Activated T-cell treated with anti-CD3 and anti-CD28 coated beads, Interleukin-2, amount 50 U/mL, for 24 hours (primary cell): ENCODE measurements around the gene ABLIM2.

Experiments used
- DNase-seq: peaks from one replicate; pipeline ENCODE4 v3.0.0-alpha.2; 2020
- H3K27ac Mint-ChIP-seq: 2 replicates; pipeline ENCODE4 v1.8.0; 2020; ENCODE audit warnings: mild to moderate bottlenecking, mixed read lengths
- H3K27me3 Mint-ChIP-seq: 2 replicates; pipeline ENCODE4 v1.8.0; 2020; ENCODE audit warnings: mixed read lengths
- H3K36me3 Mint-ChIP-seq: 2 replicates; pipeline ENCODE4 v1.8.0; 2020; ENCODE audit warnings: low read depth, mixed read lengths
- H3K4me1 Mint-ChIP-seq: 2 replicates; pipeline ENCODE4 v1.8.0; 2020; ENCODE audit warnings: low read depth, mixed read lengths
- H3K4me3 Mint-ChIP-seq: 2 replicates; pipeline ENCODE4 v1.8.0; 2020; ENCODE audit warnings: mild to moderate bottlenecking, moderate library complexity, mixed read lengths
- H3K9me3 Mint-ChIP-seq: 2 replicates; pipeline ENCODE4 v1.8.0; 2020; ENCODE audit warnings: mixed read lengths

Gene ABLIM2

DNA sequence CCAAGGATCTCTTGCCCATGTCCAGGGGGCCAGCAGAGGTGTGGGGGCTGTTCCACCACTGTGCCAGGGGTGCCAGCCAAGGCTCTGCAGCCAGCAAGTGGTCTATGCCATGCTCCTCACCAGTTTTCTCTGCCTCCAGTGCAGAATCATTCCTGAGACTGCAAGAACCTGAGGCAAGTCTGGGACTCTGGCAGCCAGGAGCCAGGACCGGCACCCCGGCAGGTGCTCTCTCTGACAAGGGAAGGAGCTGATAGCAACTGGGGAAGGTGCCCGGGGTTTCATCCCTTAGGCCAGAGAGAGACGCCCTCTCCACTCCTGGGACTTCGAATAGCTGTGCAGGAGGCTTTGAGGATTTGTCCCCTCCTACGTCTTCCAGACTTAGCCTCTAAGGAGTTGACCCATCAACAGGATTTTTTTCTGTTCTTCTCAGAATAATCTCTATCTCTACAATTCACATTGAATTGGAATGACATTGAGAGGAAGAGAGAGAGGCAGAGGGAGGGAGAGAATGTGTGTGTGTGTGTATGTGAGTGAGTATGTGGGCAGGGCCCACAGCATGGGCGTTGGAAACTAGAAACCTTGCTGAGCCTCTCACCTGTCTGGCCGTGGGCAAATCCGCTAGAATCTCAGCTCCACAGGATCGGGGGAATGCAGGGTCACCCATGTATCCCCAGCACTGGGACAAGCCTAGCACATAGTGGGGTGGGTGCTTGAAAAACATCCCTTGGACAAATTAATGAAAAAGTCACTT lies 144.5 kb downstream of the ABLIM2 start:
- H3K36me3 Mint-ChIP-seq = no peaks in the 10 kb centered on the region

DNA sequence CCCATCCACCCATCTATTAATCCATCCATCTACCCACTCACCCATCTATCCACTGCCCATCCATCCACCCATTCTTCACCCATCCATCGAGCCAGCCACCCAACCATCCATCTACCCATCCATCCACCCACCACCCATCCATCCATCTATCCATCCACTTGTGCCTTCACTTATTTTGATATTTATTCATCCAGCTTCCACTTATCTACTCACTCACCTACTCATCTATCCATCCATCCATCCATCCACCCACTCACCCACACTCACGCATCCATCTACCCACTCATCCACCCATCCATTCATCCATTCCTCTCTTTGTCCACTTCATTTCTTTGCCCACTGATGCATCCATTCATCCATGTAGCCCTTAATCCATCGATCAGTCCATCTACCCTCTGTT lies 146.1 kb downstream of the ABLIM2 start:
- Mint-ChIP-seq H3K4me3 (no peak overlapping the region), H3K36me3 (no peaks in the 10 kb centered on the region), H3K4me1 (no peaks in the 10 kb centered on the region), H3K9me3 (no peaks in the 10 kb centered on the region), H3K27me3 (peaks cover 2% of the 10 kb centered on the region), H3K27ac (no peak overlapping the region)
- no peak for DNase-seq

More for the DNA sequence above, 144.5 kb downstream of the ABLIM2 start:
- H3K4me1 Mint-ChIP-seq = no peaks in the 10 kb centered on the region
- H3K27me3 Mint-ChIP-seq = peaks cover 2% of the 10 kb centered on the region
- H3K27ac Mint-ChIP-seq = no peak overlapping the region
- DNase-seq = no peak
- H3K9me3 Mint-ChIP-seq = no peaks in the 10 kb centered on the region
- H3K4me3 Mint-ChIP-seq = no peak overlapping the region

DNA sequence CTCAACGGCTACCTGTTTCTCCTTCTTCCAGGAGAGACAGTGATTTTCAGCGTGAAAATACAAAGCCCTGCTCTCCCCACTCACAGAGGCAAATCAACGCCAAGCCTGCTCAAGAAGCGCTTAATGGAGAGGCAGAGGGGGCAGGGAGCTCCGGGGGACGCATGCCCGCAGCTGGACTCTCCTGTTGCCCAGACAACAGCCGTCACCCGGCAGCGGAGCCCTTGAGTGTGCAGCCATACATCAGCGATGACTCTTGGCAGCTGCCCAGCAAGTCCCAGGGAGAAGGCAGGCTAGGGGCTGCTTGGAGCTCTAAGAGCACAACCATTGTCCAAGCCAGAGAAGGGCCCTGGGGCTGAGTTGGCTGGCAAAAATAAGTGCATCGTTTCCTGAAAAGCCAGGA lies 148.0 kb downstream of the ABLIM2 start:
- H3K9me3 Mint-ChIP-seq = no peaks in the 10 kb centered on the region
- no peak overlapping the region for H3K27ac Mint-ChIP-seq
- H3K4me3 Mint-ChIP-seq = no peak overlapping the region
- no peak for DNase-seq
- H3K36me3 Mint-ChIP-seq = no peaks in the 10 kb centered on the region
- no peaks in the 10 kb centered on the region for H3K4me1 Mint-ChIP-seq
- peaks cover 2% of the 10 kb centered on the region for H3K27me3 Mint-ChIP-seq

DNA sequence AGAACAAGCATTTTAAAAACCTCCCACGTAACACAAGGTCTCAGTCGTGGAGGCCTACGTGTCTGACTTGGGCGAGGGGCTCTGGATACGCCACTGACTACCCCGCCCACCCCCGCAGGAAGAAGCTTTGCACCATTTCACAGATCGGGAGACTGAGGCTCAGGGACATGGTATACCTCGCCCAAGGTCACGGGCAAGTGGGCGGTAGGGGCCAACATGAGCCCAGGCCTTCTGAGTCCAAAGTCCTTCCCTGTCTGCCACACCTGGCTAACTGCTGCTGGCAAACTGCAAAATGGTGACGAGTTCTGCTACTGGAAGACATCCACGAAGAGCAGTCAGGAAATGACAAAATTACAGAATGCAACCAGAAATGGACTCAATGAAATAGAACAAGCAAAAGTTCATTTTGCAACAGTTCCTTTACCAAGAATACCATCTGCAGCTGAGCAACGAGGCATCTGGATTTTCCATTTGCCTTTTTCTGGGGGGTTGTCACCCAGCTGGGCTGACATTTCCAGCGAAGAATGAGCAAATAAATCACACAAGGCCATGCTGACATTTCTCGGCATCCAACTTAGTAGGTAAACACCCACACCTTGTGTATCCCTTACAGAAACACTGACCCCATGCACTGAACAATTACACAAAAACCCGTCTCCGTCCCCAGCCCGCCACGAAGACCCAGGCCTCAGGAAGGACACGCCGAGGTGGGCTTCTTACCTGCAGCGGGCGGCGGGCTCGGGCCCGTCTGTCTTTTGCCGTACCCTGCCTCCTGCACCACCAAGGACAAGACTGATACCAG lies 148.7 kb downstream of the ABLIM2 start:
- Mint-ChIP-seq H3K4me1 (no peaks in the 10 kb centered on the region), H3K27ac (no peak overlapping the region), H3K9me3 (no peaks in the 10 kb centered on the region), H3K27me3 (no peaks in the 10 kb centered on the region), H3K4me3 (no peak overlapping the region), H3K36me3 (no peaks in the 10 kb centered on the region)
- no peak for DNase-seq

DNA sequence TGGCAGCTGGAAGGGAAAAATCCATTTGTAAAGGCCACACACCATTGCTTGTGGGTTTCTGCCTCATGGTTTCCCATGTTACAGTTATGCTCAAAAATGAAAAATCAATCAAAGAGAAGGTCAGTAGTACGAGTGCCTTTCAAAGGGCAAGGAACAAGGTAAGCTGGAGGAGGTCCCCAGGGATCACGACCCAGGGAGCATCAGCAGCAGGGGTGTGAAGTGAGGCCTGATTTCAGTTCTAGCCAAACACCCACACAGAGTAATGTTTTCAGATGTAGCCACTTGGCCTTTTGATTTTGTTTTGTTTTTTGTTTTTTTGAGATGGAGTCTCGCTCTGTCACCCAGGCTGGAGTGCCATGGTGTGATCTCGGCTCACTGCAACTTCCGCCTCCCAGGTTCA lies 149.5 kb downstream of the ABLIM2 start:
- H3K4me3 Mint-ChIP-seq = no peak overlapping the region

DNA sequence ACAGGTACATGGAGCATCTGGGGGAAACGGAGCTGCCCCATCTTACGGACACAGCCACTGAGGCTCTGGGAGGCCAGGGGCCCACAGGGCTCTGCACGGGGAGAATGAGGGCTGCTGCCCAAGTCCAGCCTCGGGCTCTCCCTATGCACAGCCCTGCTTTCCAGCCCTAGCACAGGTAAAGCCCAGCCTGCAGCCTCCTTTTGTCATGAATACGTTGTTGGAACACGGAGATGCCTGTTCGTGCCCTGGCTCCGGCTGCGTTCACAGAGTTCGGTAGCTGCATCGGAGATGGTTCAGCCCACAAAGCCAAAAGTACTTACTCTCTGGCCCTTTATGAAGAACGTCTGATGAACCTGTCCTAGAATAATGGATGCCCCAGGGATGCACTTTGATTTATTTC lies 150.2 kb downstream of the ABLIM2 start:
- H3K27me3 Mint-ChIP-seq = no peaks in the 10 kb centered on the region
- H3K4me3 Mint-ChIP-seq = no peak overlapping the region
- no peaks in the 10 kb centered on the region for H3K9me3 Mint-ChIP-seq
- no peak overlapping the region for H3K27ac Mint-ChIP-seq
- no peaks in the 10 kb centered on the region for H3K36me3 Mint-ChIP-seq
- no peak for DNase-seq
- no peaks in the 10 kb centered on the region for H3K4me1 Mint-ChIP-seq

More for the DNA sequence above, 149.5 kb downstream of the ABLIM2 start:
- no peaks in the 10 kb centered on the region for H3K27me3 Mint-ChIP-seq
- no peaks in the 10 kb centered on the region for H3K9me3 Mint-ChIP-seq
- no peak overlapping the region for H3K27ac Mint-ChIP-seq
- no peaks in the 10 kb centered on the region for H3K36me3 Mint-ChIP-seq
- no peaks in the 10 kb centered on the region for H3K4me1 Mint-ChIP-seq
- DNase-seq = no peak

DNA sequence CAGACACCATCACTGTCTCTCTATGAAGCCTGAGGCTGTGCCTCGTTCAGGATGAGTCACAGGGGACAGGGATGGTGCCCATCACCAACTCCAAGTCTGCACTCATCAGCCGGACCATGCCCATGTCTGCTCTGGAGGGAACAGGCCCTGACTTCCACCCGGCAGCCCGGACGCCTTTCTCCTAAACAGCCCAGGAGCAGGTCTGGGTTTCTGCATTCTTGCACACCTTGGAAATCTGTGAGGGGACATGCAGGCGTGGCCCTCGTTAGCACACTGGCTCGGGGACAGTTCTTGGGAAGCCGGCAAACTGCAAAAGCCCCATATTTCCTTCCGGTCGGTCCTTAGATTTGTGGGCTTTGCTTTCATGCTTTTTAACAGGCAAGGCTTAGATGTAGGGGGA lies 151.0 kb downstream of the ABLIM2 start:
- H3K27me3 Mint-ChIP-seq = no peaks in the 10 kb centered on the region
- H3K9me3 Mint-ChIP-seq = no peaks in the 10 kb centered on the region
- H3K4me1 Mint-ChIP-seq = no peaks in the 10 kb centered on the region
- no peak overlapping the region for H3K27ac Mint-ChIP-seq
- no peaks in the 10 kb centered on the region for H3K36me3 Mint-ChIP-seq
- H3K4me3 Mint-ChIP-seq = no peak overlapping the region
- DNase-seq = no peak

DNA sequence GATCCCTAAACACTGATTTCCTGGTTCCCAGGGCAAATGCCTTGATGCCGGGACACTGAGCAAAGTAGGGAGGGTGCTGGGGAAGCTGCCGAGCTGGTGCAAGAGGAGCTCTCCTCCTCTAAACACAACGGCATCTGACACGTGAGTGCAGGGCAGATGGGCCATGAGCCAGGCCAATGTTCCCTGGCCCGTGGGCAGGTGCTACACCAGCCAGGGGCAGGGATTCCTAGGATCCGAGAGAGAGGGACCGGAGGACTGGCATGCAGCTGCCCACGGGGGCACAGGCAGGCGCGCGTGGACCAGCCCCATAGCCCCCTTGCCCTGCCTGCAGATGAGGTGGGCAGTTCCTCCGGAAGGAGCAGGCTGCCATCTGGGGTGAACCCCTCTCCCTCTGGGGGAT lies 152.1 kb downstream of the ABLIM2 start:
- Mint-ChIP-seq H3K27me3 (no peaks in the 10 kb centered on the region), H3K4me3 (no peak overlapping the region), H3K4me1 (no peaks in the 10 kb centered on the region), H3K36me3 (no peaks in the 10 kb centered on the region), H3K9me3 (no peaks in the 10 kb centered on the region), H3K27ac (no peak overlapping the region)
- DNase-seq = no peak

DNA sequence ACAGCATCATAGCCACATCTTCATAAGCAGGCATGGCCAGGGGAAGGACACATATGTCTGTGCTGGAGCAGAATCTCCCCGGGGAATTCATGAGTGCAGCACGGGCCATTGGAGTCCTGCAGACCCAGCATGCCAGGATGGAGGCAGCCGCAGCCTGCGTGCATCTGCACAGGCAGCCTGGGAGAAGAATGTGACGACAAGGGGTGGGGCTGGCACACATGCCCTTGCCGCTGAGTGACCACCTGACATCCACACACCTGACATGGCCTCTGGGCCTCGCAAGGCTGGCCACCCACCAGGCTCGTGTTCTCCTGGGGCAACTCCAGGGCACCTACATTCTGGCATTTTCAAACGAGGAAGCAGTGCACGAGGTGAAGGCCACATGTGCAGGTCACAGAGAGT lies 152.8 kb downstream of the ABLIM2 start:
- H3K4me3 Mint-ChIP-seq = no peak overlapping the region
- no peaks in the 10 kb centered on the region for H3K9me3 Mint-ChIP-seq
- DNase-seq = no peak
- no peaks in the 10 kb centered on the region for H3K36me3 Mint-ChIP-seq
- no peak overlapping the region for H3K27ac Mint-ChIP-seq
- no peaks in the 10 kb centered on the region for H3K4me1 Mint-ChIP-seq
- no peaks in the 10 kb centered on the region for H3K27me3 Mint-ChIP-seq

DNA sequence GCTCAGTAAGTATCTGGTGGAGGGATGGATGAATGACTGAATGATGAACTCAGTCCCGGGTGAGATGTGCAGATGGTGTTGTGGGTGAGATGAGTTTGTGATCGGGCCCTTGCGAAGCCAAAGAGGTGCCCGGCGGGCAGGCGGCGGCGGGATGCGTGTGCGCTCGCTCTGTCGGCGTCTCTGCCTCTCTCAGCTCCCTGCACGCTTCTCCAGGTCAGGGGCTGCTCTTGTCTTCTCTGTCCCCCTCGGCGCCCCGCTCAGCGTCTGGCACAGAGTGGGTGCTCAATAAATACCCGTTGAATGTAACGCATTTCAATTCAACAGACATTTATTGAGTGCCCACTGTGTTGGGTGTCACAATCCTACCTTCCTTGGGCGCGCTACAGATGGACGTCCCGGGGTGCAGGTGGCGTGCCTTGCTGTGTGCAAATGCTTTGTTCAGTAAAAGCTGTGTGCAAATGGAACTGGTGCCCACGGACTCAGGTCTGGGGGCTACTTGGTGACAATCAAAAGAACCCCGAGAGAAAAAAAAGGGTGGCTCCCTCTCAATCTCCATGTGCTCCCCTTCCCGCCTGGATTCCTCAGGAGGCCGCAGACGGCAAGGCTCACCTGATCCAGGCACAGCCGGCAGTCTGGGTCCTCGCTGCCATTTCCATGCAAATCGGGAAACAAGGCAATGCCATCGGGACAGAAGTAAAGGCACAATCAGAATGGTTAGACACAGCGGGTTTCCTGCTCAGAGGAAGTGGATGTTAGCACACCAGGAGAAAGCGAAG lies 153.4 kb downstream of the ABLIM2 start:
- Mint-ChIP-seq H3K4me3 (no peak overlapping the region), H3K9me3 (no peaks in the 10 kb centered on the region), H3K27me3 (no peaks in the 10 kb centered on the region), H3K4me1 (no peaks in the 10 kb centered on the region), H3K36me3 (no peaks in the 10 kb centered on the region), H3K27ac (peak overlapping the region; percentile 40)
- no peak for DNase-seq

DNA sequence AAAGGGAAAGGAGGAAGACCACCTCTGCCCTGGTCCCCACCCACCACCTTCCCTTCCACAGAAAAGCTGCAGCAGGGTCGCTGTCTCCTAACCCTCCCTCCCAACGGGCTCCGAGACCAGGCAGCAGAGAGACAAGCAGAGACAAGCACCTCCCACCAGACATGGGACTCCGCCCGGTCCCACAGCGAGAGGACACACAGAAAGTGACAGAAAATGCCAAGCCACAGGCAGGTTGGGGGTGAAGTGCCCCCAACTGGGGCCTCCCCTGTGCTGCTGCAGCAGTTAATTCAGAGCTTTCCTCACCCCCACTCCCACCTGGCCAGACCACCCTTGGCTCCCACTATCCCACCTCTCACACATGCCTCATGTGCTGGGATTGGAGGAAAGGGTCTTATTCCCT lies 154.5 kb downstream of the ABLIM2 start:
- H3K4me3 Mint-ChIP-seq = no peak overlapping the region
- no peaks in the 10 kb centered on the region for H3K36me3 Mint-ChIP-seq
- DNase-seq = no peak
- H3K4me1 Mint-ChIP-seq = no peaks in the 10 kb centered on the region
- H3K27me3 Mint-ChIP-seq = no peaks in the 10 kb centered on the region
- no peak overlapping the region for H3K27ac Mint-ChIP-seq
- H3K9me3 Mint-ChIP-seq = no peaks in the 10 kb centered on the region

DNA sequence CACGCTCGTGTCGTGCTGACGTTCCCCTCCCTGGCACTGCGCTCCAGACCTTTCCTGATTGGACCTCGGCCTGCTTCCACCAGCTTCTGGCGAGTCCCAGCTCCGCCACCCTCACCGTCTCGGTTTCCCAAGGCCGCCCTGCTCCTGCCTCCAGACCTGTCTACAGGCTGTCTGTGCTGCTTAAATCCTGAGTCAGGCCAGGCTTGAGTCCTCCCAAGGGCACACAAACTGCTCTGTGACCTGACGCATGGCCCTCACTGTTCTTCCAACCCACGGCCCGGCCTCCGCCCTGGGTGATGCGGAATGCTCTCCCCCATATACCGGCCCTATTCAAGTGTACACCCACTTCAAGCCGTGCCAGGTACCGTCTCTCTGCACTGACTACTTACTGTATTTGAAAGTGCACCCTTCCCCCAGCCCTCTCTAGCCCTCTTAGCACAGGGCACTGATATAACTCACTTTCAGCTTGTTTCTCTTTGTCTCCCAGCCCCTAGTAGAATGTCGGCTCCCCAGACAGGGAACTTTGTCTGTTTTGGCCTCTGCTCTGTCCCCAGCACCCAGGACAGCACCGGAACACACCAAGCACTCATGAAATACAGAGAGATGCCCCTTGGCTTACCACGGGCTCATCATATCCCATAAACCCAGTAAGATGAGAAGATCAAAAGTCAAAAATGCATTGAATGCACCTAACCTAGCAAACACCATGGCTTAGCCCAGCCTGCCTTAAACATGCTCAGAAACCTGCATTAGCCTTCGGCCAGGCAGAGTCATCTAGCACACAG lies 155.9 kb downstream of the ABLIM2 start:
- no peak for DNase-seq
- no peak overlapping the region for H3K27ac Mint-ChIP-seq
- H3K27me3 Mint-ChIP-seq = no peaks in the 10 kb centered on the region
- H3K4me3 Mint-ChIP-seq = no peak overlapping the region
- H3K9me3 Mint-ChIP-seq = no peaks in the 10 kb centered on the region
- no peaks in the 10 kb centered on the region for H3K36me3 Mint-ChIP-seq
- no peaks in the 10 kb centered on the region for H3K4me1 Mint-ChIP-seq

DNA sequence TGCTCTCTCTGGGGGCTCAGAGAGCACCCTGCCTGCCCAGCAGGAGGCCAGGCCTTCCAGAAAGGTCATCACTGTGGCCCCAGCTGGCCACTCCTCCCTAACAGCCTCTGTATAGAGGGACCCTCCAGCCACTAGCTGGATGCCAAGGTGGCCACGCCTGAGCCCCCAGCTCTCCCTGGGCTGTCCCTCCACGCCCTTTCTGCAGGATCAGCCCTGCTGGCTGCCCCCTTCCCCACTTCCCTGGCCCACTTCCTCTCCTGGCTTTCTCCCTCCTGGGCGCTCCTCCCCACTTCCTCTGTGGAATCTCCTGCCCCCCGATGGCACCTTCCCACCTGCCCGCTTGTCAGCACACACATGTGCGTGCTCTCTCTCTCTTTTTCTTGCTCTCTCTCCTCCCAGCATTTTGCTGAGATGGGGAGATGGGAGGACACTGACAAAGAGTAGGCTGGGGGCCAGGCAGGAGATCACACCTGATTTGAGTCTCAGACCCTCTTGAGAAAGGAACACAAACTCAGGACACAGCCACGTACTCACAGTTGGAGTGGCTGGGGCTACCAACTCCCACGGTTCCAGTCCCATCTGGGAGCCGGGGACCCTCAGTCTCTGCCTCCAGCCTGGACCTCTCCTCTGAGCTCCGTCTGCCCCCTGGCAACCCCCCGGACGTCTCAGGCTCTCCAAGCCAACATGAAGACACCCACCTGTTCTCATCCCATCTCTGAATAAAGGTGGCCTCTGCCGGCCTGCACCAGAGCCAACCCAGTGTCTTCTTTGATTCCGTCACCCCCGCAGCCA lies 156.9 kb downstream of the ABLIM2 start:
- H3K4me1 Mint-ChIP-seq = no peaks in the 10 kb centered on the region
- H3K4me3 Mint-ChIP-seq = no peak overlapping the region
- H3K36me3 Mint-ChIP-seq = no peaks in the 10 kb centered on the region
- H3K27me3 Mint-ChIP-seq = no peaks in the 10 kb centered on the region
- H3K9me3 Mint-ChIP-seq = no peaks in the 10 kb centered on the region
- H3K27ac Mint-ChIP-seq = no peak overlapping the region
- no peak for DNase-seq
